ENCODE data around the gene FBXO38.

DNA sequence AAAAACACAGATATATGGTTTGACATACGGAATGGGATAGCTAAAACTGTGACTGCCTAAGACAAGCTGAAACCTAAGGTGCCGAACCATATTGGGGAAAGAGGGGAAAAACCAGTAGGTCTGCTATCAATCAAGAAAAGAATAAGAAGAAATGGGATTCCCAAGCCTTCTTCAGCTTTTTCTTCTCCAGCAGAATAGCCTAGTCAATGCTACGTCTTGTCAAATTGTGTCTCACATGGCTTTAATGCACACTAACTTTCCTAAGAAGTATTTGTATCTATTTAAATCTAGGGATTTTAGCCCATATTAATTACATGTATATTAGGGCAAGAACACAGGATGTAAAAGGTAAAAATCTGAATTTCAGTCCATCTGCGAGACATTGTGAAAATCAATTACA is 797 bp upstream of the FBXO38 start:
- TF ChIP-seq, protein P1, sequence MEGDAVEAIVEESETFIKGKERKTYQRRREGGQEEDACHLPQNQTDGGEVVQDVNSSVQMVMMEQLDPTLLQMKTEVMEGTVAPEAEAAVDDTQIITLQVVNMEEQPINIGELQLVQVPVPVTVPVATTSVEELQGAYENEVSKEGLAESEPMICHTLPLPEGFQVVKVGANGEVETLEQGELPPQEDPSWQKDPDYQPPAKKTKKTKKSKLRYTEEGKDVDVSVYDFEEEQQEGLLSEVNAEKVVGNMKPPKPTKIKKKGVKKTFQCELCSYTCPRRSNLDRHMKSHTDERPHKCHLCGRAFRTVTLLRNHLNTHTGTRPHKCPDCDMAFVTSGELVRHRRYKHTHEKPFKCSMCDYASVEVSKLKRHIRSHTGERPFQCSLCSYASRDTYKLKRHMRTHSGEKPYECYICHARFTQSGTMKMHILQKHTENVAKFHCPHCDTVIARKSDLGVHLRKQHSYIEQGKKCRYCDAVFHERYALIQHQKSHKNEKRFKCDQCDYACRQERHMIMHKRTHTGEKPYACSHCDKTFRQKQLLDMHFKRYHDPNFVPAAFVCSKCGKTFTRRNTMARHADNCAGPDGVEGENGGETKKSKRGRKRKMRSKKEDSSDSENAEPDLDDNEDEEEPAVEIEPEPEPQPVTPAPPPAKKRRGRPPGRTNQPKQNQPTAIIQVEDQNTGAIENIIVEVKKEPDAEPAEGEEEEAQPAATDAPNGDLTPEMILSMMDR (IDR thresholded peaks at IDR 0.05) = no peak
- no peak for TF ChIP-seq EZH2phosphoT487 (IDR thresholded peaks at IDR 0.05)
- no peak for TF ChIP-seq EZH2 (IDR thresholded peaks at IDR 0.05)
